ENCODE data around the gene PAQR7.

Gene PAQR7

GRCh38 chr1:25815208-25816111 is 60.0 kb downstream of the PAQR7 start:
- DNase-seq, result no peak

GRCh38 chr1:25814549-25815087 is 60.9 kb downstream of the PAQR7 start:
- no peak for DNase-seq

DNA sequence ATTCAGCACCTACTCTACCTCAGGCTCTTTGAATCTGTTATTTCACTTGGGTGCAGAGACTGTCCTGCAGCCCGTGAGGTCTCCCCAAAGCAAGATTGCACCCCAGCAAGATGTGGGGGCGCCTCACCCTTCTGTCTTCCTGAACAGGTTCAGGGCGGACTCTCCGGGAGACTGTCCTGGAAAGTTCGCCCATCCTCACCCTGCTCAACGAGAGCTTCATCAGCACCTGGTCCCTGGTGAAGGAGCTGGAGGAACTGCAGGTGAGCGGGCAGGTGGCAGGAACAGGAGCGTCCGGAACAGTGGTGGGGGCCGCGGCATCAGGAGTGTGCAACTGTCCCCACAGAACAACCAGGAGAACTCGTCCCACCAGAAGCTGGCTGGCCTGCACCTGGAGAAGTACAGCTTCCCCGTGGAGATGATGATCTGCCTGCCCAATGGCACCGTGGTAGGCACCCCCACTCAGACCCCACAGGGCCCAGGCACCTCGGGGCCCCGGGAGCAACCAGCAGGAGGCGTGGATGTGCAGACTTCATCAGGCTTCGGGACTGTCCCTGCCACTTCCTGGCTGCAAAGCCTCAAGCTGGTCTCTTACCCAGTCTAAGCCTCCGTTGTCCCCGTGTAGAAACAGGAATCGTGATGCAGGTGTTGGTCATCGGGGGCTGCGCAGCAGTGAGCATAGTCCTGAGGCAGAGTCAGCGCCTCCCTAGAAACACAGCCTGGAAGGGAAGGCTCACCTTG is 61.6 kb downstream of the PAQR7 start:
- DNase-seq, result no peak

DNA sequence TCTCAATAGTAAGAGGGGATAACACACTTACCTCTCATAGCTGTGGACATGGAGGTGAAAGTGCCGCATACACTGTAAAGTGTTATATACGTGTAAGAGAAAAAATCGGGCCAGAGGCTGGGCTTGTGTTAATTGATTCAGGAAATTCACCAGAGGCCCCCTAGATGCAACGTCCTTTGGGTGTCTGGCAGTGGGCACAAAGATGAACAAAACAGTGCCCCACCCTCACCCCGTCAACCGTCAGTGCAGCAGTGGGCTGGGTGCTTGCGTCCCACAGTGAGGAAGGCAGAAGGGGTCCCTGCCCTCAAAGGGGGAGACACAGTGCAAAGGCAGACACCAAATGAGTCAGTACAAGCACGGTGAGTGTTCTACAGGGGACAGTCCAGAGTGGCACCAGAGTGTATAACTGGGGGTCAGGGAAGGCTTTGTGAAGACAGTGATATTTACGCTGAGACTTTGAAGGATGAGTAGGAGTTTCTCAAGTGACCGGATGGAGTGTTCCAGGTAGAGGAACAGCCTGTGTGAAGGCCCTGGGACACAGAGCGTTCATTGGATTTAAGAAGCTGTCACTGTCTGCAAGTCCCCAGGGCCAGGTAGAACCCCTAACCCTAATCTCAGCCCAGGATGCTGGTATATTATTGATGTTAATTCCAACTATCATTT is 62.3 kb downstream of the PAQR7 start:
- no peak for DNase-seq
